GM19193 (cell line): Measurements from ENCODE around the gene ZCCHC7.
A peak's percentile ranks its signal among the peaks of the same experiment; 100 is the strongest.

Experiments used
- POLR2A ChIP-seq: IDR thresholded peaks from 4 replicates; pipeline ENCODE4 v1.6.1; 2011; ENCODE audit not compliant: insufficient read depth, insufficient read length; ENCODE audit errors: extremely low read depth

Gene ZCCHC7

GRCh38 chr9:37395663-37396062, 275.3 kb downstream of the ZCCHC7 start:
- TF ChIP-seq POLR2A: no peak

- peak; percentile 49 for TF ChIP-seq POLR2A
These were observed 278.2 kb downstream of the ZCCHC7 start for GRCh38 chr9:37398464-37399025.

GRCh38 chr9:37399336-37399735, 279.0 kb downstream of the ZCCHC7 start:
- no peak for TF ChIP-seq POLR2A

DNA sequence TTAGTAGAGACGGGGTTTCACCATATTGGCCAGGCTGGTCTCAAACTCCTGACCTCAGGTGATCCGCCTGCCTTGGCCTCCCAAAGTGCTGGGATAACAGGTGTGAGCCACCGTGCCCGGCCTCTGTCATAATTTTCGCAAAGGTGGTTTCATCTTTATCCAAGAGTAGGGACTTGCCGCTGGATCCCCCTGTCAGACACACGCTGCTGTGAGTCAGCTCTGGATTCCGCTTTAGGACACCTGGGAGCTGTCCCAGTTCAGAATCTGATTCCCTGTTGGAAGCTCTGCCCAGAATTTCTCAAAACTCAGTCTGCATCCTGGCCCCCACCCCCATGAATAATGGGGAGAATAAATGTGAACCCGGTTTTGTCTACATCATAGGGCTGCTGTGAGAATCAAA, 284.2 kb downstream of the ZCCHC7 start:
- no peak for TF ChIP-seq POLR2A

- TF ChIP-seq POLR2A: no peak
These were observed 285.0 kb downstream of the ZCCHC7 start for GRCh38 chr9:37405350-37405749.

GRCh38 chr9:37405764-37406380, 285.5 kb downstream of the ZCCHC7 start:
- TF ChIP-seq POLR2A: no peak

GRCh38 chr9:37406603-37407401, 286.4 kb downstream of the ZCCHC7 start:
- TF ChIP-seq POLR2A: no peak

DNA sequence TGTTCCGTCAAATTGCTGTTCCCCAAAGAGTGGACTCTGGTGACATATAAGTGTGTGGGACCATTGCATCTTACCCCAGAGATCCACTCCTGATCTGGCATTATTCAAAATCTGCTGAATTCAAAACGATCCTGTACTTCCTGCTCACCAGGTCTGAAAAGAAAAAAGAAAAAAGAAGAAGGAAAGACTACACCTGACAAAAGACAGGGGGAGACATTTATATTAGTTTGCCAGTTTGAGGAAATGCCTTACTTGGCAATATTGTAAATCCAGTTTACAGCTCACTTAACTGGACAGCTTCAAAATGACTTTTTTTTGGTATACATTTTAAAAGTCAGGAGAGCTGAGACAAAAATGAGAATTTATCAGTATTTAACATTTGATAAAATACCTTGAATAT, 287.1 kb downstream of the ZCCHC7 start:
- TF ChIP-seq POLR2A: no peak
